SK-N-MC (cell line): ENCODE data around the gene PHTF2.
"Not testable (repeated sequence)": the region's sequence is repeated elsewhere in the genome, so short reads cannot be mapped to it uniquely, and the experiment has no call there.

Experiments
- DNase-seq: peaks from one replicate; pipeline ENCODE4 v3.0.0-alpha.2; 2011; ENCODE audit warnings: low read depth, low spot score
- H3K27ac ChIP-seq: fragments of 200-600 bp; sonication (generic); 2 replicates; pipeline ENCODE4 v1.5.1; 2016; ENCODE audit warnings: mixed run types
- H3K36me3 ChIP-seq: fragments of 200-600 bp; sonication (generic); 2 replicates; pipeline ENCODE4 v1.6.1; 2017; ENCODE audit warnings: antibody characterized with exemption, low read length, mixed read lengths; ENCODE audit not compliant: insufficient read depth
- H3K4me3 ChIP-seq: fragments of 200-600 bp; sonication (generic); 2 replicates; pipeline ENCODE4 v1.5.1; 2016
- H3K9ac ChIP-seq: fragments of 200-600 bp; sonication (generic); 2 replicates; pipeline ENCODE4 v1.8.0; 2017; ENCODE audit warnings: mixed run types, mixed read lengths; ENCODE audit not compliant: insufficient read length
- H3K9me3 ChIP-seq: fragments of 200-600 bp; sonication (generic); 2 replicates; pipeline ENCODE4 v1.6.1; 2017; ENCODE audit warnings: low read depth, mild to moderate bottlenecking, antibody characterized with exemption, low read length, moderate library complexity, mixed read lengths
- EZH2 ChIP-seq: fragments of 200-600 bp; sonication (generic); IDR thresholded peaks from one replicate; pipeline ENCODE4 v1.6.1; 2017; ENCODE audit warnings: antibody characterized with exemption
- FOXP2 ChIP-seq: optimal IDR thresholded peaks from 2 replicates; pipeline ENCODE3; 2011; ENCODE audit warnings: mild to moderate bottlenecking, moderate library complexity; ENCODE audit not compliant: insufficient read depth; ENCODE audit errors: extremely low read length, control extremely low read depth
- POLR2AphosphoS5 ChIP-seq: IDR thresholded peaks from 2 replicates; pipeline ENCODE4 v1.6.1; 2012; ENCODE audit warnings: mild to moderate bottlenecking, low read depth, low read length, borderline replicate concordance

PHTF2 gene

GRCh38 chr7:77831481-77831880 lies 32.9 kb downstream of the PHTF2 start:
- Histone ChIP-seq H3K9me3 (no peaks in the 10 kb centered on the region), H3K36me3 (peaks cover 4% of the 10 kb centered on the region; the same call in 1 of the 2 replicates), H3K9ac (no peak overlapping the region), H3K27ac (peak overlapping the region; percentile 5; the same call in 1 of the 2 replicates), H3K4me3 (no peak overlapping the region)
- TF ChIP-seq POLR2AphosphoS5: no peak
- no peak for TF ChIP-seq EZH2
- no peak for TF ChIP-seq FOXP2
- DNase-seq: no peak

- no peak for DNase-seq
- Histone ChIP-seq H3K9ac (no peak overlapping the region), H3K36me3 (peaks cover 4% of the 10 kb centered on the region; the same call in 1 of the 2 replicates)
These were observed 33.4 kb downstream of the PHTF2 start for GRCh38 chr7:77831953-77832352.

GRCh38 chr7:77833136-77833535 lies 34.6 kb downstream of the PHTF2 start:
- Histone ChIP-seq H3K36me3 (peaks cover 4% of the 10 kb centered on the region; the same call in 1 of the 2 replicates), H3K4me3 (no peak overlapping the region), H3K9me3 (no peaks in the 10 kb centered on the region), H3K9ac (no peak overlapping the region), H3K27ac (peak overlapping the region; percentile 35; the same call in 1 of the 2 replicates)
- TF ChIP-seq FOXP2 (no peak), EZH2 (no peak), POLR2AphosphoS5 (no peak)
- no peak for DNase-seq

More at GRCh38 chr7:77831953-77832352, 33.4 kb downstream of the PHTF2 start:
- TF ChIP-seq EZH2 (no peak), FOXP2 (no peak), POLR2AphosphoS5 (no peak)
- no peak overlapping the region for H3K27ac ChIP-seq
- no peaks in the 10 kb centered on the region for H3K9me3 ChIP-seq
- no peak overlapping the region for H3K4me3 ChIP-seq

- H3K36me3 ChIP-seq, H3K9me3 ChIP-seq, H3K4me3 ChIP-seq, DNase-seq, H3K9ac ChIP-seq, H3K27ac ChIP-seq: not testable (repeated sequence)
These were observed 37.9 kb downstream of the PHTF2 start for GRCh38 chr7:77836425-77836824.

- Histone ChIP-seq H3K27ac (no peak overlapping the region), H3K36me3 (peaks cover 4% of the 10 kb centered on the region; the same call in 1 of the 2 replicates), H3K4me3 (no peak overlapping the region), H3K9ac (no peak overlapping the region), H3K9me3 (no peaks in the 10 kb centered on the region)
- DNase-seq: no peak
- TF ChIP-seq EZH2: no peak
- no peak for TF ChIP-seq POLR2AphosphoS5
- TF ChIP-seq FOXP2: no peak
These were observed 38.7 kb downstream of the PHTF2 start for GRCh38 chr7:77837275-77837674.

- Histone ChIP-seq H3K9ac (no peak overlapping the region), H3K4me3 (no peak overlapping the region), H3K27ac (no peak overlapping the region), H3K9me3 (no peaks in the 10 kb centered on the region), H3K36me3 (peaks cover 4% of the 10 kb centered on the region; the same call in 1 of the 2 replicates)
- no peak for TF ChIP-seq POLR2AphosphoS5
- no peak for TF ChIP-seq EZH2
- TF ChIP-seq FOXP2: no peak
- no peak for DNase-seq
These were observed 39.4 kb downstream of the PHTF2 start for GRCh38 chr7:77837966-77838365.

GRCh38 chr7:77838929-77839491 lies 40.4 kb downstream of the PHTF2 start:
- no peak overlapping the region for H3K9ac ChIP-seq
- peaks cover 4% of the 10 kb centered on the region; the same call in 1 of the 2 replicates for H3K36me3 ChIP-seq
- no peak overlapping the region for H3K27ac ChIP-seq
- no peaks in the 10 kb centered on the region for H3K9me3 ChIP-seq
- 0 out of 2 replicates have a peak overlapping the region, but pooled peaks have one; percentile 8 for H3K4me3 ChIP-seq
- no peak for DNase-seq
- TF ChIP-seq FOXP2: no peak
- TF ChIP-seq EZH2: no peak
- TF ChIP-seq POLR2AphosphoS5: no peak

- Histone ChIP-seq H3K9me3 (no peaks in the 10 kb centered on the region), H3K9ac (no peak overlapping the region), H3K36me3 (peaks cover 4% of the 10 kb centered on the region; the same call in 1 of the 2 replicates), H3K27ac (no peak overlapping the region), H3K4me3 (no peak overlapping the region)
- no peak for DNase-seq
- TF ChIP-seq POLR2AphosphoS5: no peak
- no peak for TF ChIP-seq FOXP2
- TF ChIP-seq EZH2: no peak
These were observed 41.3 kb downstream of the PHTF2 start for GRCh38 chr7:77839919-77840318.

- no peak overlapping the region for H3K9ac ChIP-seq
- H3K36me3 ChIP-seq: no peaks in the 10 kb centered on the region
- no peak for DNase-seq
- H3K9me3 ChIP-seq: no peaks in the 10 kb centered on the region
- no peak overlapping the region for H3K4me3 ChIP-seq
- no peak overlapping the region for H3K27ac ChIP-seq
- TF ChIP-seq FOXP2 (no peak), EZH2 (no peak), POLR2AphosphoS5 (no peak)
These were observed 44.6 kb downstream of the PHTF2 start for GRCh38 chr7:77843194-77843593.
